Measurements from ENCODE around the gene COL25A1. TPM values are rescaled to one million over a fixed set of nuclear protein-coding genes. Genes with fewer than 3 reads are reported as not detected.

The COL25A1 gene
- total RNA-seq, 4 donors from 2014 or later, result 0.06 to 0.53 (median 0.23) TPM

GRCh38 chr4:109327641-109328040, 25.2 kb upstream of the COL25A1 start:
- no peak overlapping the region for H3K4me3 ChIP-seq
- H3K9me3 ChIP-seq, result peaks cover 0 to 16% (median 5%) of the 10 kb centered on the region in 3 donors
- H3K36me3 ChIP-seq, result no peaks in the 10 kb centered on the region
- H3K27me3 ChIP-seq, result no peaks in the 10 kb centered on the region
- 80 to 88% methylated on average over 2 of the region's 2 CpGs for WGBS, 2 donors
- H3K4me1 ChIP-seq, result no peaks in the 10 kb centered on the region
- TF ChIP-seq, protein P1, sequence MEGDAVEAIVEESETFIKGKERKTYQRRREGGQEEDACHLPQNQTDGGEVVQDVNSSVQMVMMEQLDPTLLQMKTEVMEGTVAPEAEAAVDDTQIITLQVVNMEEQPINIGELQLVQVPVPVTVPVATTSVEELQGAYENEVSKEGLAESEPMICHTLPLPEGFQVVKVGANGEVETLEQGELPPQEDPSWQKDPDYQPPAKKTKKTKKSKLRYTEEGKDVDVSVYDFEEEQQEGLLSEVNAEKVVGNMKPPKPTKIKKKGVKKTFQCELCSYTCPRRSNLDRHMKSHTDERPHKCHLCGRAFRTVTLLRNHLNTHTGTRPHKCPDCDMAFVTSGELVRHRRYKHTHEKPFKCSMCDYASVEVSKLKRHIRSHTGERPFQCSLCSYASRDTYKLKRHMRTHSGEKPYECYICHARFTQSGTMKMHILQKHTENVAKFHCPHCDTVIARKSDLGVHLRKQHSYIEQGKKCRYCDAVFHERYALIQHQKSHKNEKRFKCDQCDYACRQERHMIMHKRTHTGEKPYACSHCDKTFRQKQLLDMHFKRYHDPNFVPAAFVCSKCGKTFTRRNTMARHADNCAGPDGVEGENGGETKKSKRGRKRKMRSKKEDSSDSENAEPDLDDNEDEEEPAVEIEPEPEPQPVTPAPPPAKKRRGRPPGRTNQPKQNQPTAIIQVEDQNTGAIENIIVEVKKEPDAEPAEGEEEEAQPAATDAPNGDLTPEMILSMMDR (IDR thresholded peaks at IDR 0.05), result no peak
- TF ChIP-seq POLR2A (IDR thresholded peaks at IDR 0.05), result no peak
- H3K27ac ChIP-seq, result no peak overlapping the region
- intact Hi-C loops (cut with DNase I), result no loop called here
- DNase-seq, result no peak

- no peak overlapping the region for H3K27ac ChIP-seq
- DNase-seq, result no peak
- no peak for TF ChIP-seq POLR2A (IDR thresholded peaks at IDR 0.05)
- TF ChIP-seq, protein P1 (IDR thresholded peaks at IDR 0.05), result no peak
- peaks cover 0 to 25% (median 11%) of the 10 kb centered on the region in 3 donors for H3K9me3 ChIP-seq
- intact Hi-C loops (cut with DNase I), result no loop called here
- 80 to 84% methylated on average over 2 of the region's 2 CpGs for WGBS, 2 donors
- no peaks in the 10 kb centered on the region for H3K36me3 ChIP-seq
- H3K4me1 ChIP-seq, result no peaks in the 10 kb centered on the region
- no peaks in the 10 kb centered on the region for H3K27me3 ChIP-seq
- no peak overlapping the region for H3K4me3 ChIP-seq
Observed at GRCh38 chr4:109325698-109326097, 23.2 kb upstream of the COL25A1 start.

GRCh38 chr4:109323348-109323747, 20.9 kb upstream of the COL25A1 start:
- DNase-seq, result no peak
- Histone ChIP-seq H3K4me3 (no peak overlapping the region), H3K27me3 (no peaks in the 10 kb centered on the region), H3K36me3 (no peaks in the 10 kb centered on the region), H3K4me1 (no peaks in the 10 kb centered on the region), H3K9me3 (peaks cover 0 to 28% (median 11%) of the 10 kb centered on the region in 3 donors), H3K27ac (no peak overlapping the region)
- TF ChIP-seq, protein P1 (IDR thresholded peaks at IDR 0.05), result no peak
- no peak for TF ChIP-seq POLR2A (IDR thresholded peaks at IDR 0.05)
- intact Hi-C loops (cut with DNase I), result no loop called here

- Histone ChIP-seq H3K27ac (no peak overlapping the region), H3K27me3 (no peaks in the 10 kb centered on the region), H3K4me1 (no peaks in the 10 kb centered on the region), H3K4me3 (no peak overlapping the region), H3K9me3 (peaks cover 0 to 28% (median 11%) of the 10 kb centered on the region in 3 donors), H3K36me3 (no peaks in the 10 kb centered on the region)
- TF ChIP-seq POLR2A (IDR thresholded peaks at IDR 0.05), result no peak
- TF ChIP-seq, protein P1 (IDR thresholded peaks at IDR 0.05), result no peak
- DNase-seq, result no peak
- WGBS, 2 donors, result 54 to 85% methylated on average over 1 of the region's 1 CpG
- intact Hi-C loops (cut with DNase I), result no loop called here
Observed at GRCh38 chr4:109321232-109321631, 18.8 kb upstream of the COL25A1 start.

DNA sequence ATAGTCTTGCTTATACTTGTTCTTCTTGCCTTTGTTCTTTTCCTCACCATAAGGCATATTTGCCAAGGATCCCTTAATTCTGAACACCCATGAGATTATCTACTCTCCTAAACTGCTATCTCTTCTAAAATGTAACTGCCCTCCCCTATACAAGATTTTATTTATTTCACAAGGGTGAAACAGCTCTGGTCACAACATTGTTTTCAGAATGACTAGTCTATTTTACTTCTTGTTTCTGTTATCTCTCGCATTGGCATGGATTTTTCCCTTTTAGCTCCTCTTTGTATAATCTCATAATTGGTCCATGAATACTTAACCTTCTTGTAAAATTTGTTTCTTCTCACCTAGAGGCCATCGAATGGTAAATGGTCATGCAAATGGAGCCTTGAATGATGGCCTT, 17.2 kb upstream of the COL25A1 start:
- H3K4me3 ChIP-seq, result no peak overlapping the region
- H3K27ac ChIP-seq, result no peak overlapping the region
- WGBS, 2 donors, result 74 to 90% methylated on average over 2 of the region's 2 CpGs
- H3K4me1 ChIP-seq, result no peaks in the 10 kb centered on the region
- H3K27me3 ChIP-seq, result no peaks in the 10 kb centered on the region
- H3K36me3 ChIP-seq, result no peaks in the 10 kb centered on the region
- peaks cover 0 to 28% (median 11%) of the 10 kb centered on the region in 3 donors for H3K9me3 ChIP-seq
- no peak for DNase-seq
- TF ChIP-seq POLR2A (IDR thresholded peaks at IDR 0.05), result no peak
- TF ChIP-seq, protein P1 (IDR thresholded peaks at IDR 0.05), result no peak
- intact Hi-C loops (cut with DNase I), result no loop called here
